ENCODE results near the gene STX17.
"Not testable (repeated sequence)": the region's sequence is repeated elsewhere in the genome, so short reads cannot be mapped to it uniquely, and the experiment has no call there.

STX17 gene

DNA sequence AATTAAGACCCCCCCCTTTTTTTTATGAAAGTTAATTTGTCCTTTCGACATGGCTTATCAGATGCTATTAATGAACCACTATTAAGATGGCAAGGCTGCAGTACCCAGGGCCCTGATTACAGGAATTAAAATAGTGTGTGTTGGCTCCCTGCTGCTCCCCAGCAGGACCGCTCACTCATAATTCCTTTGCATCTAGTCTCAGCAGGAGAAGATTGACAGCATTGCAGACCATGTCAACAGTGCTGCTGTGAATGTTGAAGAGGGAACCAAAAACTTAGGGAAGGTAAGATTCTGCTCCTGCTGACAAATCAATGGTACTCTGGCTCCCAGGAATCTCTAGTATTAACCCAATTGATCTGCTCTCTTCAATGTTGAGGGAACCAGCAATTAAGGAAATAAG lies 61.0 kb downstream of the STX17 start:
- no peak for DNase-seq (ENCODE audit: low read depth in 3 of 3, low spot score in 1 of 3)

DNA sequence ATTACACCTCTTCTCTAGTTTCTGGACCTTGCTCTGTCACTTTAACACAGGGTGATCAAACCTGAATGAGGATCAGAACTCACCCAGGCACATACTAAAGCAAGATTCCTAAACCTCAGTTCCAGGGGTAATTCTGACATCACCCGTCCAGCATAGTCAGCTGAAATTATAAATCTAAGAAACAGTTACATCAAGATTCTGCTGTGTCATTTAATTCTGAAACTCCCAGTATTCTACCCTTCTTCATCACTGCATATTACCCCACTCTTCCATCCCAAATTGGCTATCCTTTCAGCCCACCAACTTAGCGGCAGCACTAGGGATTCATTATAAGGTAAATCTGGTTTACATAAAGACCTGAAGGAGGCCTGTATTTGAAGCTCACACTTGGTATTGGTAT lies 64.0 kb downstream of the STX17 start:
- no peak for DNase-seq (ENCODE audit: low read depth in 3 of 3, low spot score in 1 of 3)

DNA sequence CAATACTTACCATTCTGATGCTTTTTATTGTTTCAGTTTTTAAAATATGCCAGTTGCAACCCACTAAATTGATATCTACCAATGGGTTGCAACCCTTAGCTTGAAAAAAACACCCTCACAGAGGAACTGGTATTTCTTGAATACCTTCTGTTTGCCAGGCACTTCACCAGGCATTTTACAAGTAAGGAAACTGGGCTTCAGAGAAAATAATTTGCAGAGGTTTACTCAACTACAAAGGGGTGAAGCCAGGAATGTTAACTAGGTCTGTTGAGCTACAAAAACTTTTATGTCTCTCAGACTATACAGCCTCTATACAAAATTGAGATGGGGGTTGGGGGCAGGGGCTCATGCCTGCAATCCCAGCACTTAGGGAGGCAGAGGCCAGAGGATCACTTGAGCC lies 65.0 kb downstream of the STX17 start:
- DNase-seq (ENCODE audit: low read depth in 3 of 3, low spot score in 1 of 3): no peak

DNA sequence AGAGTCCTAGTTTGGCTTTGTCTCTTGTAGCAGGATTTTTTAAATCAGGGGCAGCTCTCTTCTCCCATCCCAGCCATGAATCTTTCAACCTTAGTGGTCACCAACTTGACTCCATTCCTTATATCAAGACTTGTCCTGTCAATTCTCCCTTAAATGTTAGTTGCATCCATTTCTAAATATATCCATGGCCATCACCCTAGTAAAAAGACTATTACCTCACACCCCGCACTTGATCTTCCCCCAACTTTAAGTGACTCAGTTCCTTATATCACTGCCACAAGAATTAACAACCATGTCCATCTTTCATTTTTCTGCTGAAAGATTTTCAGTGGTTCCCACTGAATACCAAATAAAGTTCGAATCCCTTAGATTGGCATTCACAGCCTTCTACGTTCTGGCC lies 67.0 kb downstream of the STX17 start:
- no peak for DNase-seq (ENCODE audit: low read depth in 3 of 3, low spot score in 1 of 3)

DNA sequence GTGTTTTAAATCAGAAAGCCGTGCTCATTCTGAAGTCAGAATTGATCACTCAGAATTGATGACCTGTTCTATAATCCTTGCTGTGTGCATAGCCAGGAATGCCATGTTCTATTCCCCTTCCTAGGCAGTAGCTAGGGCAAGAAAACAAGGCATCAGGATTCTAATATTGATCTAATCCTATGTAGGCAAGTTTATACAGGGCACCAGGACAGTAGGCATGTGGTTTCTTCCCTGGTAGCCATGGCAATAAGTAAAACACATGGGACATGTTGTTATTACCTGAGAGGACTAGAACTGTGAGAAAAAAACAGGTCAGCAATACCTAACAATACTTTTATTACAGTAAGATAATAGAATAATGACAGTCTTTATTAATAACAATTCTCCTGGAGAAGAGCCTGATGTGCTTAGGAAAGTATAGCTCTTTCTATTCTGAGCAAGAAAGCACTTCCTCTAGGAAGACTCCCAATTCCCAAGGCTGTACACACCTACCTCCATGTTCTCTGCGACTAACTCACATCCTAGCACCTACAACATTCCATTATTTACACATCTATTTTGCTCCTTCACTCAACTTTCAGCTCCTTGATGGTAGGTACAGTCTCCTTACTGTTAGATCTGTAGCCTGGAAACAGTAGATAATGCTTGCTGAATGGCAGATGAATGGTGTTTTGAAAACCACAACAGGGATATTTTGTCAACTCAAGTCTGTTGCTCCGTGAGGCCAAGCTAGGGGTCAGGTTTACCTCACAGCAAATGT lies 70.8 kb downstream of the STX17 start:
- no peak for DNase-seq (ENCODE audit: low read depth in 3 of 3, low spot score in 1 of 3)

DNA sequence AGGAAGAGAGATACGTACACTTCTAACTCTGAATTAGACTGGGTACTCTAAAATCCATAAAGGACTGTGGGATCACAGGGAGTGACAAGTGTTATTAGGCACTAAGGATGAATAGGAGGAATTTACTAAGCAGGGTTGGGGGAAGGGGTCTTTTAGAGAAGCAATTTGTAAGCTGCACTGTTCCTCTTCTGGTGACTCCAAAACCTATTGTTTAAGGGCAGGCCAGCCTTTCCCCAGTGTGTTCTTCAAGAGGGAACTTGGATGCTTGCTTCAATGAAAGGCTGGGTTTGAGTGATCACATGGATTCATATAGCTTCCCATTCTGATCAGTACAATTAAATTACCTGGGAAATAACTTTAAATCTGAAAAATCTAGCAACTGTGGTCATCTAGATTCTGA lies 71.8 kb downstream of the STX17 start:
- DNase-seq (ENCODE audit: low read depth in 3 of 3, low spot score in 1 of 3): no peak

DNA sequence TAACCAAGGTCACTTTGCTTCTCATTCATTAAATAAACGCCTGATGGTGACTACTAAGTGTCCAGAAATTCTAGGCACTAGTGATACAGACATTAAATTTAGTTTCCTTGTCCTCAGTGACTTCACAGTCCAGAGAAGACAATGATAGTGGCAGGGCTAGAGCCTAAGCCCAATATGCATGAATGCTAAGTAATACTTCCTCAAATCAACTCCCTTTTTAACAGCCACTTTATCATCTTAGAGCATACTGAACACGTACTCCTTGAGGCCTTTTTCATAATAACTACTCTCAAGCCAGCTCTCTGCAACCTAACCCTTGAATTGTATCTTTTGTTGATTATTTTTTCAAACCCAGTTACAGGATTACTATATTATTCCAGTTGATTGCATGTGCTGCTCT lies 74.1 kb downstream of the STX17 start:
- no peak for DNase-seq (ENCODE audit: low read depth in 3 of 3, low spot score in 1 of 3)

DNA sequence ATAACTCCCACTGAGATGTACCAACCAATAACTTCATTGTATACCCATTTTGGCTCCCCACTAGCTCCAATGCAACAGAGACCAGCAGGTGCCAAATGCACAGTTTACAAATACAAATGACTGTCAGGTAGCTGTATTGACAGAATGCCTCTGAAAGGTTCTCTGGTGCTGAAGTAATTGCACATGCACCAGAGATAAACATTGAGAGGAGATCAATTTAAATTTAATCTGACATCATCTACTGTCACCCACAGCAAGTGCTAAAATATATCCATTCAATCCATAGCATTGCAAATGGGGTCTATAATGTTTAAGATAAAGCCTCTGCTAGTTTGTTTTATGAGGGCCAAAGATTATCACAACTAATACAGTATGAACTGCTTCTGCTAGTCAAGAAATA lies 80.2 kb downstream of the STX17 start:
- no peak for DNase-seq (ENCODE audit: low read depth in 3 of 3, low spot score in 1 of 3)

DNA sequence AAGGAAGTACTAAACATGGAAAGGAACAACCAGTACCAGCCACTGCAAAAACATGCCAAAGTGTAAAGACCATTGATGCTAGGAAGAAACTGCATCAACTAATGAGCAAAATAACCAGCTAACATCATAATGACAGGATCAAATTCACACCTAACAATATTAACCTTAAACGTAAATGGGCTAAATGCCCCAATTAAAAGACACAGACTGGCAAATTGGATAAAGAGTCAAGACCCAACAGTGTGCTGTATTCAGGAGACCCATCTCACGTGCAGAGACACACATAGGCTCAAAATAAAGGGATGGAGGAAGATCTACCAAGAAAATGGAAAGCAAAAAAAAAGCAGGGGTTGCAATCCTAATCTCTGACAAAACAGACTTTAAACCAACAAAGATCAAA lies 84.1 kb downstream of the STX17 start:
- DNase-seq (ENCODE audit: low read depth in 3 of 3, low spot score in 1 of 3): not testable (repeated sequence)

DNA sequence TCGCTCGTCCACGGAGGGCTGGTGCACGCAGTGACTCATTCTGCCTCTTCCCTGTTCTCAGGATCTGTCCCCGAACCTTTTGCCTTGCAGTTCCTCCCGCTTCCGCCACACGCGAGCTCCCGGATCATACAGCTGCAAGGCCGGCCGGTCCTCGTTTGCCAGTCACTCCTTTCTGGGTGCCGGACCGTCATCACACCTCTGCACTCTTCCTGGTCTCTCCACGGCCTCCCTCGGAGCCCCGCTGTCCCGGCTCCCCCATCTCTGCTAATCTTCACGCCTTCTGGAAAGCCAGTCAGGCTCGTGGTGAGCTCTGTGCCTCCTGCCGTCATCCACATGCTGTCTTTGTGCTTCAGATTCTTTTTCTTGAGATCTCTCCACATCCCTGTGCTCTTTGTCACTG lies 91.8 kb downstream of the STX17 start:
- no peak for DNase-seq (ENCODE audit: low read depth in 3 of 3, low spot score in 1 of 3)

DNA sequence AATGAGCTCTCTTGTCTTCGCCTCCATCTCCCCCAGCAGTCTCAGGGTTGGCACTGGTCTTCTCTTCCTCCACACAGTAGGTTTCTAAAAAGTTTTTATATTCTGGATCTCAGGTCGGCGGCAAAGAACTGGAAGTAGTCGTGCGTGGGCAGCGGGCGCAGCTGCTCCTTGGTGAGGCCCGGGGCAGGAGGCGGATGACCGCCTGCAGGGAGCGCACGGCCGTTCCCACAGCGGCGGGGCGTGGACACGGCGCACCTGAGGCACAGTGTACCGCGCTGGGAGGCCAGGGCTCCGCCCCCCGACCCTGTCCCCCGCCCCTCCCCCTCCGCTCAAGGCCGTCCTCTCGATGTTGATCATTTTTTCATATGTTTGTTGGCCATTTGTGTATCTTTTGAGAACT lies 92.4 kb downstream of the STX17 start:
- DNase-seq (ENCODE audit: low read depth in 3 of 3, low spot score in 1 of 3): no peak

DNA sequence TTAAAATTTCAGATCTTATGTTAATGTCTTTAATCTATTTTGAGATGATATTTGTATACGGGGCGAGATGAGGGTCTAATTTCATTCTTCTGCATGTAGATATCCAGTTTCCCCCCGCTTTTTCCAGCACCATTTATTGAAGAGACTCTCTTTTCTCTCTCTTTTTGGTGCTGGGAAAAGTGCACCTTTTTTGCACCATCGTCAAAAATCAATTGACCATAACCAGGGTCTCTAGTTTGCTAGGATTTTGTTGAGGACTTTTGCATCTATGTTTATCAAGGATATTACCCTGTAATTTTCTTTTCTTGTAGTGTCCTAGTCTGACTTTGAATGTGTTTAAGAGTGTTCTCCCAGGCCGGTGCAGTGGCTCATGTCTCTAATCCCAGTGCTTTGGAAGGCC lies 93.3 kb downstream of the STX17 start:
- no peak for DNase-seq (ENCODE audit: low read depth in 3 of 3, low spot score in 1 of 3)

DNA sequence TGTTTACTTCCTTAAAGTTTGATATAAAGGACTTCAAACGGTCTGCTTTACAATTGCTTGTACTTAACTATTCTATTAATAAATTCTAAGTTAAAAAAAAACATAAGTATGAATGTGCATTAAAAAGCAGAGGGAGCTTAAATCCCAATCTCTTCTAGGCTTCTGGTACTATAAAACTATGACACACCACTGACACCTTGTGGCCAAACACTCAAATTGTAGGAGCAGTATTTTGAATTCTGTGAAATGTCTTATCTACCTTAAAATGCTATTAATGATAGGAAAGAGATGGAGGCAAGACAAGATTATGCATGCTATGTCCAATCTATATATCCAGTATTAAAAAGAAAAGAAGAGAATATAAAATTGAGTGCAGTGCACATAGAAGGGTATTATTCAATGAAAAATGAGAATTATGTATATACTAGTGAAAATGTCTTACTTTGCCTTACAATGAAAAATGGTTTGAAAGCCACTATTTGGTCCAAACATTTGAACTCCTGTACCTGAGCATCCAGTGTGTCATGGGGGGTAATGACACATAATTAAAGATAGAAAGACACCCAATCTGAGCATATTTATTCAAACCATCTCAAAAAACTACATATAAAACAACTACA lies 104.7 kb downstream of the STX17 start:
- no peak for DNase-seq (ENCODE audit: low read depth in 3 of 3, low spot score in 1 of 3)

DNA sequence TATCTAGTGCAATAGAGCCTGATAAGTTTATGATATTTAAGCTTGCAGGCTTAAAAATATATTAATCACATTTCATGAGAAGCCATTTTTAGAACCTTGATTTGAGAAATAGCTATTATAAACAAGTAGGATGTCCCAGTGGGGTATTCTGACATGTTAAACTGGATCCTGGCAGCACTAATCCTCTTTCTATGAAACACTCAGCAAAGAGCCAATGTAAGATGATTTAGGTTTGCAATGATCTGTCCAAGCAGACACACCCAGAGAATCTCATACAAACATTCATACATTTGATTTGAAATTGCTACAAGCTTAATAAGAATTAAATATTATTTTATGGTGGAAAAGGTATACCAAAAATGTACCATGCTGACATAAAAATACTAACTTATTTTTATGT lies 105.8 kb downstream of the STX17 start:
- DNase-seq (ENCODE audit: low read depth in 3 of 3, low spot score in 1 of 3): no peak

DNA sequence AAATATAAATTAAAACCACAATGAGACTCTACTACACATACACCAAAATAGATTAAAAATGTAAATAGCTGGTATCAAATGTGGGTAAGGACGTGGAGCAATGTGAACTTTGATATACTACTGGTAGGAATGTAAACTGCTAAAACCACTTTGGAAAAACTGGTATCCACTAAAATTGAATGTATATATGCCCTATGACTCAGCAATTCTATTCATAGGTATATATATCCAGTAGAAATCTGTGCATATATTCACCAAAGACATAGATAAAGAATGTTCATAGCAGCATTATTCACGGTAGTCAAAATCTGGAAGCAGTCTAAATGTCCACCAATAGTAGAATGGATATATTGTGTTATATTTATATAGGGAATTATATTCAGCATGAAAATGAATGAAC lies 107.1 kb downstream of the STX17 start:
- no peak for DNase-seq (ENCODE audit: low read depth in 3 of 3, low spot score in 1 of 3)

DNA sequence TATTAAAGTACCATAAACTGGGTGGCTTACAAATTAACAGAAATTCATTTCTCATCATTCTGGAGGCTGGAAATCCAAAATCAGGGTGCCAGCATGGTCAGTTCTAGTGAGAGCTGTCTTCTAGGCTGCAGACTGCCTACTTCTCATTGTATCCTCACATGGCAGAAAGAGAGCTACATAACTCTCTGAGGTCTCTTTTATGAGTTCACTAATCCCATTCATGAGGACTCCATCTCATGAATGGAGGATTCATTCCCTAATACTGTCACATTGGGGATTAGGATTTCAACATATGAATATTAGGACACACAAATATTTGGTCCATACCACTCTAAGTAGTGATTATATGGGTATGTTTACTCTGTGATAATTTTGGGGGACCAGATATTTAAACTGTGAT lies 108.4 kb downstream of the STX17 start:
- DNase-seq (ENCODE audit: low read depth in 3 of 3, low spot score in 1 of 3): no peak

DNA sequence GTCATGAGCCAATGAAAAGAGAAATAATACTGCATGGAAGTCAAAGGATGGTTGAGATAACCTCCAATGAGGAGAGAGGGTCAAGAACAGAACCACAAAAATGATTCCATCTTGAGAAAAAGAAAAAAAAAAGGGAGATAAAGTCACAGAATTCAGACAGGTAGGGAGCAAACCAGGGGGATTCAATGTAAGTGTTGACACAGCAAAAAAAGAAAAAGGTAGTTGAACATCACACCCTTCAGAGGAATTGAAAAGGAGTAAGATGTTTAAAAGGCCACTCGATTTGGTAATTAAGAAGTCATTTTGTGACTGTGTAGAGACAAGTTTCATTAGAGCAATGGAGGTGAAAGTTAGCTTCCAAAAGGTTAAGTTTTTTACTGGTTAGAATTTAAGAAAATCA lies 113.1 kb downstream of the STX17 start:
- DNase-seq (ENCODE audit: low read depth in 3 of 3, low spot score in 1 of 3): no peak

All from stimulated activated CD4-positive, alpha-beta T cell treated with anti-CD3 and anti-CD28 coated beads, TNF-alpha, amount 100 ng/mL, for 1 hour (primary cell).